Lung (tissue), 12 donors: ENCODE results near the gene ARSB. TPM values are rescaled to one million over a fixed set of nuclear protein-coding genes. Genes with fewer than 3 reads are reported as not detected.

Experiments
- ATAC-seq: fragments of 200-7000 bp; cut with Tn5 transposase; one replicate; pipeline ENCODE4 v1.9.1; 2020; ENCODE audit warnings: moderate number of reproducible peaks; ENCODE audit not compliant: insufficient read depth, low FRiP score
- DNase-seq, 3 donors: peaks; one replicate each; pipeline ENCODE4 v3.0.0-alpha.2; 2013 to 2017
- H3K27ac ChIP-seq, 2 donors: one replicate each; pipeline ENCODE4 v1.5.1; 2013; ENCODE audit warnings: mild to moderate bottlenecking in 2 of 2, moderate library complexity in 2 of 2, control low read depth in 1 of 2, inconsistent platforms in 1 of 2, low read depth in 1 of 2, low read length in 1 of 2
- H3K27me3 ChIP-seq, 3 donors: one replicate each; pipeline ENCODE4 v1.5.1; 2013; ENCODE audit warnings: low read length in 2 of 3; ENCODE audit not compliant: control insufficient read depth in 3 of 3, insufficient read depth in 3 of 3
- H3K36me3 ChIP-seq, 4 donors: one replicate each; pipeline ENCODE4 v1.5.1; 2013; ENCODE audit warnings: low read length in 4 of 4, mild to moderate bottlenecking in 1 of 4, moderate library complexity in 1 of 4; ENCODE audit not compliant: control insufficient read depth in 4 of 4, insufficient read depth in 4 of 4
- H3K4me1 ChIP-seq, 5 donors: one replicate each; pipeline ENCODE4 v1.5.1; 2013; ENCODE audit warnings: low read length in 5 of 5, mild to moderate bottlenecking in 2 of 5, moderate library complexity in 1 of 5; ENCODE audit not compliant: control insufficient read depth in 5 of 5, insufficient read depth in 5 of 5
- H3K4me3 ChIP-seq: one replicate; pipeline ENCODE4 v1.5.1; 2013; ENCODE audit warnings: mild to moderate bottlenecking, control low read depth, moderate library complexity
- H3K9ac ChIP-seq, 2 donors: one replicate each; pipeline ENCODE4 v1.5.1; 2013; ENCODE audit warnings: low read length in 2 of 2, control low read depth in 1 of 2; ENCODE audit not compliant: insufficient read depth in 1 of 2
- H3K9me3 ChIP-seq, 4 donors: one replicate each; pipeline ENCODE4 v1.5.1; 2013; ENCODE audit warnings: low read length in 3 of 4, mild to moderate bottlenecking in 1 of 4, moderate library complexity in 1 of 4; ENCODE audit not compliant: control insufficient read depth in 4 of 4, insufficient read depth in 3 of 4
- WGBS, 2 donors: extraction: QIAGEN DNeasy Blood & Tissue Kit; methylation state at CpG; one replicate each; pipeline ENCODE4 v1.1.7; 2013; 5-methylcytosine and 5-hydroxymethylcytosine counted together
- polyA plus RNA-seq, 2 donors: library from polyadenylated mRNA; stranded (reverse); fragments of 200-250 nt; gene quantifications; one replicate each; pipeline ENCODE4 v1.2.1, GENCODE V29; 2013
- total RNA-seq, 2 donors: library from RNA; depleted of rRNA in 1 of 2; stranded (reverse); fragments of >200 nt in 1 of 2; gene quantifications; one replicate each; pipeline ENCODE4 v1.2.1, GENCODE V29; 2014 to 2021
- TF ChIP-seq, protein P1 (sequence below): IDR thresholded peaks from 2 replicates; pipeline ENCODE4 v1.5.1; 2012; ENCODE audit warnings: mild to moderate bottlenecking; ENCODE audit errors: control extremely low read depth, extremely low read depth
- donor health status: control.
- donor health status: control.
- donor health status: Bipolar disorder and iron deficiency.
- donor health status: healthy.
- donor health status: DM: yes; HTN: yes; CAD: no.

ARSB gene
- total and polyA plus RNA-seq, 4 donors, result 3.2 to 17.3 (median 11.1) TPM

DNA sequence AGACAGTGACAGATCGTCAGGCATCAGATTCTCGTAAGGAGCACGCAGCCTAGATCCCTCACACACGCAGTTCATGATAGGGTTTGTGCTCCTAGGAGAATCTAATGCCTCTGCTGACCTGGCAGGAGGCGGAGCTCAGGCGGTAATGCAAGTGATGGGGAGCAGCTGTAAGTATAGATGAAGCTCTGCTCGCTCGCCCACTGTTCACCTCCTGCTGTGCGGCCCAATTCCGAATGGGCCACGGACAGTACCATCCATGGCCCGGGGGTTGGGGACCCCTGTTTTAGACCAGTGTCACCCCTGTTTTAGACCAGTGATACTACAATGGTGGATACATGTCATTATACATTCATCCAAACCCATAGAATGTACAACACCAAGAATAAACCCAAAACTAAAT is 4.0 kb upstream of the ARSB start:
- no peak overlapping the region for H3K4me3 ChIP-seq
- H3K4me1 ChIP-seq, result peaks cover 0 to 7% (median 5%) of the 10 kb centered on the region in 5 donors
- DNase-seq, result no peak
- no peaks in the 10 kb centered on the region for H3K27me3 ChIP-seq
- H3K9ac ChIP-seq, result no peak overlapping the region
- 96 to 97% methylated on average over 12 of the region's 12 CpGs for WGBS, 2 donors
- H3K9me3 ChIP-seq, result no peaks in the 10 kb centered on the region
- no peak overlapping the region for H3K27ac ChIP-seq
- TF ChIP-seq, protein P1, sequence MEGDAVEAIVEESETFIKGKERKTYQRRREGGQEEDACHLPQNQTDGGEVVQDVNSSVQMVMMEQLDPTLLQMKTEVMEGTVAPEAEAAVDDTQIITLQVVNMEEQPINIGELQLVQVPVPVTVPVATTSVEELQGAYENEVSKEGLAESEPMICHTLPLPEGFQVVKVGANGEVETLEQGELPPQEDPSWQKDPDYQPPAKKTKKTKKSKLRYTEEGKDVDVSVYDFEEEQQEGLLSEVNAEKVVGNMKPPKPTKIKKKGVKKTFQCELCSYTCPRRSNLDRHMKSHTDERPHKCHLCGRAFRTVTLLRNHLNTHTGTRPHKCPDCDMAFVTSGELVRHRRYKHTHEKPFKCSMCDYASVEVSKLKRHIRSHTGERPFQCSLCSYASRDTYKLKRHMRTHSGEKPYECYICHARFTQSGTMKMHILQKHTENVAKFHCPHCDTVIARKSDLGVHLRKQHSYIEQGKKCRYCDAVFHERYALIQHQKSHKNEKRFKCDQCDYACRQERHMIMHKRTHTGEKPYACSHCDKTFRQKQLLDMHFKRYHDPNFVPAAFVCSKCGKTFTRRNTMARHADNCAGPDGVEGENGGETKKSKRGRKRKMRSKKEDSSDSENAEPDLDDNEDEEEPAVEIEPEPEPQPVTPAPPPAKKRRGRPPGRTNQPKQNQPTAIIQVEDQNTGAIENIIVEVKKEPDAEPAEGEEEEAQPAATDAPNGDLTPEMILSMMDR, result no peak
- ATAC-seq, result no peak
- no peaks in the 10 kb centered on the region for H3K36me3 ChIP-seq

DNA sequence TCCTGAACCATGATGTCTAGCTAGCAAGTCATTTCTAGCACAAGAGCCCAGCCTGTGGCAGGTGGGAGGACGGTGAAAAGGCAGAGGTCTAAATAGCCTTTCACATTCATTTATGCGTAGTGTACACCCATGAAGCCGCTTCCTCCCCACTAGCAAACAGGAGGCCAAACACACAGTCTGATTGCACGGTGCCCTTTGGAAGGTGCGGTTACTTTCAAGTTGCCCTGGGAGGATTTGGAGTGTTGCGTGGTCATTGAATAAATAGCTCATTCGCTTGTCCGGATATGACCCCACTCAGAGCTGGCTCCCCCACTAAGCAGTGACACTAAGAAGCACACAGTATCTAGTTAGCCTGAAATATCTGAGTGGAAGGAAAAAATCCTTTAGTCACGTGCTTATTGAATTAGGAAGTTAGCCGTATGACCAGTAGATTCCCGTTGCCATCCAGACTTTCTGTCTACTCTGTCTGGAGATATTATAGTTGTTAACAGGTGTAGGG is 664 bp upstream of the ARSB start:
- ATAC-seq, result peak; percentile 12
- Histone ChIP-seq H3K36me3 (no peaks in the 10 kb centered on the region), H3K27ac (peak overlapping the region; percentile 99 to 100), H3K9me3 (no peaks in the 10 kb centered on the region), H3K9ac (peak overlapping the region in 1 of 2 donors; percentile 79), H3K4me1 (peaks cover 0 to 20% (median 5%) of the 10 kb centered on the region in 5 donors), H3K4me3 (no peak overlapping the region), H3K27me3 (no peaks in the 10 kb centered on the region)
- DNase-seq, result peak in 1 of 3 donors; percentile 48
- TF ChIP-seq, protein P1, result no peak
- 1% methylated on average over 11 of the region's 11 CpGs for WGBS, 2 donors

DNA sequence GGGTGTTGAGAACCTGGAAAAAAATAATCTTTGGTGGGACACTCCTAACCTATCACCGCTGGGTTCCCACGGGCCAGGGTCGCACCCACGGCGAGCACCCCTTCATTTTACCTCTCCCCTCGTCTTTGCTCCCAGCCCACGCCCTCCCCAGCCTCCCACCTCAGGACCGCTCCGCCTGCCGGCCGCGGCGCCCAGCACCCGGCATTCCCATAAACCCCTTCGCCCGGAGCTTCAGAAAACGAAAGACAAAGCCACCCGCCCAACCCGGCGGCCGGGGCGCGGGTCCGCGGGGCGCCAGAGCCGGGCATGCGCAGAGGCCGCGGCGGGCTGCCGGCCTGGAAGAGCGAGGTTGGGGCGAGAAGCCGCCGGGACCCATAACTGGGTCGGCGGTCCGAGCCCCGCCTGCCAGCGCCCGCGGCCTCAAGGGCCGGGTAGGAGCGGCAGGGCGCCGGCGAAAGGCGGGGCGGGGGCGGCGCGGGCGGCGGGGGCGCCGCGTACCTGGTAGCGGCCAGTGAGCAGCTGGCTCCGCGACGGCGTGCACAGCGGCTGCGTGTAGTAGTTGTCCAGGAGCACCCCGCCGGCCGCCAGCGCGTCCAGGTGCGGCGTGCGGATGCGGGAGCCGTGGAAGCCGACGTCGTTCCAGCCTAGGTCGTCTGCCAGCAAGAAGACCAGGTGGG is 533 bp downstream of the ARSB start:
- Histone ChIP-seq H3K4me3 (peak overlapping the region; percentile 89), H3K27ac (peak overlapping the region; percentile 99 to 100), H3K27me3 (no peaks in the 10 kb centered on the region), H3K9me3 (no peaks in the 10 kb centered on the region), H3K36me3 (no peaks in the 10 kb centered on the region), H3K9ac (peak overlapping the region in 1 of 2 donors; percentile 91), H3K4me1 (peaks cover 0 to 20% (median 5%) of the 10 kb centered on the region in 5 donors)
- TF ChIP-seq, protein P1, result no peak
- WGBS, 2 donors, result 0% methylated on average over 50 to 79 of the region's 79 CpGs
- DNase-seq, result peak; percentile 92 to 93 (median 93)
- ATAC-seq, result peak; percentile 85
